GM18508 (cell line): ENCODE data around the gene NRXN2.

Experiments used
- ATAC-seq: cut with Tn5 transposase; IDR thresholded peaks from one replicate; pipeline ENCODE4 v1.9.1; 2021; ENCODE audit warnings: moderate number of reproducible peaks; ENCODE audit not compliant: insufficient read depth, unreplicated experiment

Gene NRXN2

DNA sequence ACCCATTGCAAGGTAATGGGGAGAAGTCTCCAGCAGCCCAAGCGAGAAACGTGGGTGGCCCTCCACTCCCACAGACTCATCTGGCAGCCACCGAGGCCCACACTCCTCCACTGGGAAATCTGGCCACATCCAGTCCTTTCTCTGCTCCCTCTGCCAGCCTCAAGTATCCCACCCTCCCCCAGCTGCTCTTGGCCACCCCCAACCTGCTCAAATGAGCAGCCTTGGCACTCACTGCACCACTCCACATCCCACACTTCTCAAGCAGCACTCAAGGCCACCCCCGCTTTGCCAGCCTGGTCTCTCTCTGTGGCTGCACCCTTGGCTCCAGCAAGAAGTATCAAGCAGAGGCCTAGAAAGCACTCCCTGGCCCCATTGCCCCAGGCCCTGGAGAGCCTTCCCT lies 103.8 kb downstream of the NRXN2 start:
- ATAC-seq: no peak

DNA sequence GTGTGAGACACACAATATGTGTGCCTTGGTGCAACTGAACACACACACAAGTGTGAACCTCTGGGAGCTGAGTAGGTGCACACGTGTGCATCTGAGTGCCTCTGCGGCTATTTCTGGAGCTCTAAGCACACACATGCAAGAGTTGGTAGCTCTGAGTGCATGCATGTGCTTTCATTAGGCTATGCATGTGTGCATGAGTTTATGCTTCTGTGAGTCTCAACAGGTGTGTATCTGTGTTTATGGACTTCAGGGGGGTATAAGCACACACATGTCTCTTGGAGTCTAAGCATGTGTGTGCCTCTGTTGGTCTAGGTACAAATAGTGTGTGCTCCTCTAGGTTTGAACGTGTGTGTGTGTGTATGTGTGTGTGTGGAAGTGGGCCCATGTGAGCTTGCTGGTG lies 106.2 kb downstream of the NRXN2 start:
- no peak for ATAC-seq

GRCh38 chr11:64614917-64615316 lies 108.1 kb downstream of the NRXN2 start:
- no peak for ATAC-seq

DNA sequence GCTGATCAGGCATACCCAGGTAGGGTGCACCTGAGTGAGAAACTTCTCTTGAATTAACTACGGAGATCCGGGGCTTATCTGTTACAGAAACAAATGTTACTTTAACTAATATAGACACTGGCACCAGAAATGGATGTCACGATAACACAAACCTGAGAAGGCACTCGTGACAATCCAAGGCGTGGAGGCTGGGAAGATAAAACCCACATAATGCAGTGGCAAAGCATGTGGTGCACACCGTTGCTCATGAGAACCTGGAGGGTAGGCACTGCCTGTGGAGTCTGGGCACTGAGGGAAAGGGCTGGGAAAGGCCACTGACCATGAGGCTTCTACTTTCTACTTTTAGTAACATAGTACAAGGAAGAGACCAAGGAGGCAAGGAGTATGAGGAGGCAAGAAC lies 109.3 kb downstream of the NRXN2 start:
- no peak for ATAC-seq

DNA sequence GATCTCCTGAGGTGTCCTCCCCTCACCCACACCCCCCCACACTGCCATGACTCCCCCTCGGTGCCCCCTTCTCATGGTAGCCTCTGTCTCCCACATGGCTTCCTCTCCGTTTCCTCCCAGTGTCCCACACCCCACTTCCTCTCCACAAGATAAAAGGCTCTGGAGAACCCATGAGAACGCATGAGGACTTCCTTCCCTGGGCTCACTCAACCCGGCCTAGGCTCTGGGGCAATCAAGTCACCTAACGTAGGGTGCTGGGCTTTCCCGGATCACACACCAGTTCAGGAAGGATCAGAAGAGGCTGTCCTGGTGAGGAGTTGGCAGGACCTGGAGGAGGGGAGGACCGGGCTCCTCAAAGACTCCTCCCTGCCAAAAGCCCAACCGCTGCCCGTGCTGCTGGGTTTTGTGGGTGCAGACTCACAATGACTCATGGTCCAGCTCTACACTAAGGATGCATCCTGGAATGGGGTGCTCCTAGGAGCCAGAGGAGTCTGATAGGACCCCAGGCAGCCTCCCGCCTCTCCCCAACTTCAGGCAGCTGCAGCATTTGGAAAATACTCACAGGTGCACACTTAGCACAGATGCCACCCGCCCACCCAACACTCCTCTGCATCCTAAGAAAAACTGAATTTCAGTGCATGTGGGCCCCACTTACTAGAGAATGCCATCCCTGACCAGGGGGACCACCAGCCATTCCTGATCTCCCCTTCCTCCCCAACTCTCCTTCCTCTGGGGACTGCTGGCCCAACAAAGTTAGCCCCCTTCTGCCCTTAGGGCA lies 110.9 kb downstream of the NRXN2 start:
- ATAC-seq: no peak

DNA sequence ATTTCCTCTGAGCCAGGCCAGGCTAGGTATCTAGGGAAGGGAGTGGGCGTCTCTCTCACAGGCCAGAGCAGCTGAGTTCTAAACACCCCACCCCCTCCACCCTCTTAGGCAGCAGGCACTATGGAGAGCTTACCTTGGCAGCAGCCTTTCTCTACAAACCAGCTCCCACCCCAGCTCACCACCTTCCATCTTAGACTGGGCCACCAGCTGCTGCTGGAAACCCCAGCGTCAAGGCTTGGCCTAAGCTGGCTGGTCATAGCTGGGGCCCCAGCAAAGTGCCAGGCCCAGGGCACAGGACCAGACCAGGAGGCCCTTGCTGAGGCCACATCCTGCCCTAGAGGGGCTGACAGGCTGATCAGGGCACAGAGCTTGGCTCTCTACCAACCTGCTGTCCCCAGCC lies 111.8 kb downstream of the NRXN2 start:
- no peak for ATAC-seq

DNA sequence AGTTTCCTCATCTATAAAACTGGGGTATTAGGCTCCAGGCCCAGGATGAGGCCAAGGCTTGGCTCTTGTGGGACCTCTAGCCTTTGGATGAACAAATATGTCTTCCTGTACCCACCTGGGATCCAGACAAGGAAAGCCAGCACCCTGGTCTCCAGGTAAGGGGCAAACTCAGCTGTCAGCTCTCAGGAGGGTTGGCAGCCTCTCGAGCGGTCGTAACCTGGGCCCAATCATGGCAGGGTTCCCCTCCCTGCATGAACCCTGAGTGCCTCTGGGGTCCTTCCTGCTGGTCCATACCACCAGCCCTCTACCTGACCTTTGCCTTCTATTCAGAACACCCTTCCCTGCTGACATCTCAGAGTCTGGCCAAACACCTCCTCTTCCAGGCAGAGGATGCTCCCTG lies 112.4 kb downstream of the NRXN2 start:
- no peak for ATAC-seq

- ATAC-seq: no peak
Observed at GRCh38 chr11:64609436-64610047, 113.5 kb downstream of the NRXN2 start.

DNA sequence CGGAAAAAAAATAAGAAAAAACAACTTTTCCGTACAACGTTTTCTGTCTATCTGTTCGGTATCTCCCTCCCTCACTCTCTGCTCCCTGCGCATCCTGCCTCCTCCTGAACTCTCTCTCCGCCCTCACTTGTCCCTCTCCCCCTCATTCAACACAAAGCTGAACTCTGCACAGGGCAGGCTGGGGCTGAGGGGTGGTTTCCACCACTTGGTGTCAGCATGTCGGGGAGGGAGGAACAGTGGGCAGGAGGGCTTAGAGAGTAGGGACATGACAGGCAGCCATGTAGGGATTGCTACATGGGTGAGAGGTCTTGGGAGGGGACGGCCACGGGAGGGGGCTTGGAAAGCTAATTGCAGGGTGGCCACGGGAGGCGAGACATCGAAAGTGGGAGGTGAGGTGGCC lies 114.4 kb downstream of the NRXN2 start:
- no peak for ATAC-seq

GRCh38 chr11:64608046-64608445 lies 115.0 kb downstream of the NRXN2 start:
- no peak for ATAC-seq

GRCh38 chr11:64607381-64607985 lies 115.5 kb downstream of the NRXN2 start:
- no peak for ATAC-seq

DNA sequence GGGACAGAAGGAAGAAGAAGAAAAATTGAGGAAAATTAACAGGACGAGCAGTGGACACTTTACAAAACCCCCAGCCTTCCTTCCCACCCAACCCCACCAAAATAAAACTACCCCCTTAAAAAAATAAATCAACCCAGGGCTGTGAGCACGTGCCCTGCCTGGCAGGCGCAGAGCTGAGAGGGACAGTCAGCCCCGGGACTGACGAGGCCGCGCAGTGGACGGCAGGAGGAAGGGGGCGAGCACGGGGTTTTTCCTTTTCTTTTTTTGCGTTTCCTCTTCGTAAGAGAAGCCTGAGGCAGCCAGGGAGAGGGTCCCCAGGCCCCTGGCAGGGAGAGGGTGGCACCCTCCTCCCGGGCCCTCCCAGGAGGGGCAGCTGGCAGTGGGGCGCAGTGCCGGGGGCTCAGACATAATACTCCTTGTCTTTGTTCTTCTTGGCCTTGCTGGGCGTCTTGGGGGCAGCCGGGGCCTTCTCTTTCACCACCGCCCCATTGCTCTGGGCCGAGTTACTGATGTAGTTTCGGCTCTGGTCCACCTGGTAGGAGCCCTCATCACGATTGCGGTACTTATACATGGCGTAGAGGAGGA lies 116.1 kb downstream of the NRXN2 start:
- no peak for ATAC-seq

- ATAC-seq: no peak
Observed at GRCh38 chr11:64605656-64606585, 117.1 kb downstream of the NRXN2 start.

DNA sequence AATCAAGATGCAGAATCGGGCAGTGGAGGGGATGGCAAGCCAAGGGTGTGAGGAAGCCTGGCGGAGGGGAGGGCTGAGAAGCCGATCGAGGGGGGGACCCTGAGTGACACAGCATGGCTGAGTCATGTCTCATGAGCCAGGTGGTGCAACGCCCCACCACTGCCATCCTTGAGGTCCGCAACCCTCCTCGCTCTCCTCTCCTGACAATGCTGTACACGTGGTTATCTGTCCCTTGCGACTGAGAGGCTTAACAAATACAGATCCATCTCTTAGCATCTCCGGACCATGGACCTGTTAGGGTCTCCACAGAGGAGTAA lies 117.8 kb downstream of the NRXN2 start:
- ATAC-seq: no peak

DNA sequence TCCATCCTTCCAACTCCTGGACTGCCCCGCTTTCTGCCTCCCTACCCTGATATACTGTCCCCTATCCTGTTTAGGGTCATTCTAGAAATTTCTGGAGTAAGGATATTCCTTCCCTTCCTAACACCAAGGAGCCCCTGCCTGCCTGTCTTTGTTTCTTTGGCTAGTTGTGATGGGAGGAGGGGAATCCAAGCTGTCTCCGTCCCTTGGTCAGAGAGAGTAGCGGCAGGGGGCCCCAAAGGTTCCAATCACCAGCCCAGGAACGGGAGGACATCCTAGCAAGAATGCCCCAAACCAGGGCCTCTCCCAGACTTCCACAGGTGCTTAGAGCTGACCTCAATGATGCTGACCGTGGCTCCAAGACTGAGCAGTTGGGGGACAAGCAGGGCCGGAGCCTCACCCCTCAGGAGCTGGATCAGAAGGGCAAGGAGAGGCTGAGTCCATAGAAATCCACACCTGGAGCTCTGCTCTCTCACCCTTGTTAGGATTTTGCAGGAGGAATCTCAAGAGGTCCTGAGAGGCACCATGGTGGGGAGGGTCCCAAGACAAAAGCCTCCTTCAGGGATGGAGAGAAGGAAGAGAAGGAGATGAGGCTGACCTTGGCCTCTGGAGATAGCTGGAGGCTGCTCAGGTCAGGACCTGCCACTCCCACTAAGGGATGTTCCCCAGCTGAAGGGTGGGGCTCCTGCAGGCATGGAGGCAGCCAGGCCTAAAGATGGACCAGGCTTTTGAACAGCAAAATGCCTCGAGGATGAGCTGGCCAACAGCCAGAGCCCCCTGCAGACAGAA lies 118.3 kb downstream of the NRXN2 start:
- ATAC-seq: no peak

GRCh38 chr11:64603411-64604110 lies 119.4 kb downstream of the NRXN2 start:
- ATAC-seq: no peak

GRCh38 chr11:64602466-64603070 lies 120.4 kb downstream of the NRXN2 start:
- no peak for ATAC-seq

DNA sequence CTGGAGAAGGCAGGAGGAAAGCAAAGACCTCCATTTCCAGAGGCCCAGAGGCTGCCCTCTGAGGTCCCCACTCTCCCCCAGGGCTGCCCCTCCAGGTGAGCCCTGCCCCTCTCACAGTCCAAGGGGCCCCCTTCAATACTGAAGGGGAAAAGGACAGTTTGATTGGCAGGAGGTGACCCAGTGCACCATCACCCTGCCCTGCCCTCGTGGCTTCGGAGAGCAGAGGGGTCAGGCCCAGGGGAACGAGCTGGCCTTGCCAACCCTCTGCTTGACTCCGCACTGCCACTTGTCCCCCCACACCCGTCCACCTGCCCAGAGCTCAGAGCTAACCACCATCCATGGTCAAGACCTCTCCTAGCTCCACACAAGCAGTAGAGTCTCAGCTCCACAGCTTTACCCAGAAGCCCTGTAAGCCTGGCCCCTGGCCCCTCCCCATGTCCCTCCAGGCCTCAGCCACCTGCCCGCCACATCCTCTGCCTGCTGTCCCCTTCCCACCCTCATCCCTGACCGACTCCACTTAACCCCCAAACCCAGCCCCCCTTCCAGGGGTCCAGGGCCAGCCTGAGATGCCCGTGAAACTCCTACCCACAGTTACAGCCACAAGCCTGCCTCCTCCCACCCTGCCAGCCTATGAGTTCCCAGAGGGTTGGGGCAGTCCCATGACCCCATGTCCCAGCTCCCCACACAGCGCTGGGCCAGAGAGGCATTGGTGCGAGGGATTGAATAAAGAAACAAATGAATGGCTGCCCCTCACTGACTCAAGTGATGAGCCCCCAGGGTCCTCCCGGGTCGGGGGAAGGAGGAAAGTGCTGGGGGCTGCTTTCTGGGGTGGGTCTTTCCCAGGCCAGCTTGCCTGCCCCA lies 121.2 kb downstream of the NRXN2 start:
- ATAC-seq: no peak
